DOHH2 (cell line): Measurements from ENCODE around the gene LEMD1.
A peak's percentile ranks its signal among the peaks of the same experiment; 100 is the strongest.

Experiments used
- H3F3A ChIP-seq: fragments of 200-600 bp; sonication (generic), shearing (Covaris generic); 2 replicates; pipeline ENCODE4 v1.6.0; 2016; ENCODE audit warnings: antibody characterized with exemption, mild to moderate bottlenecking; ENCODE audit not compliant: control insufficient read depth, insufficient read depth
- H3K27ac ChIP-seq: fragments of 200-600 bp; sonication (generic); 2 replicates; pipeline ENCODE4 v1.5.1; 2014; ENCODE audit warnings: low read depth, mild to moderate bottlenecking, low read length, moderate library complexity
- H3K27me3 ChIP-seq: fragments of 200-600 bp; sonication (generic); 2 replicates; pipeline ENCODE4 v1.6.1; 2014; ENCODE audit warnings: mild to moderate bottlenecking, low read length, mixed read lengths; ENCODE audit not compliant: control insufficient read depth
- H3K36me3 ChIP-seq: fragments of 200-600 bp; sonication (generic); 2 replicates; pipeline ENCODE4 v1.6.1; 2014; ENCODE audit warnings: mild to moderate bottlenecking, low read length, moderate library complexity, mixed read lengths; ENCODE audit not compliant: control insufficient read depth
- H3K4me1 ChIP-seq: fragments of 200-600 bp; sonication (generic); 2 replicates; pipeline ENCODE4 v1.6.1; 2014; ENCODE audit warnings: mild to moderate bottlenecking, low read length, mixed read lengths; ENCODE audit not compliant: control insufficient read depth
- H3K4me2 ChIP-seq: fragments of 200-600 bp; sonication (generic); 2 replicates; pipeline ENCODE4 v1.6.0; 2014; ENCODE audit warnings: mild to moderate bottlenecking, low read length, moderate library complexity
- H3K4me3 ChIP-seq: fragments of 200-600 bp; sonication (generic); 2 replicates; pipeline ENCODE4 v1.5.1; 2014; ENCODE audit warnings: mild to moderate bottlenecking, low read length, mixed read lengths
- H3K79me2 ChIP-seq: fragments of 200-600 bp; sonication (generic); 2 replicates; pipeline ENCODE4 v1.6.1; 2014; ENCODE audit warnings: mild to moderate bottlenecking, low read length, mixed read lengths; ENCODE audit not compliant: control insufficient read depth
- H3K9me2 ChIP-seq: fragments of 200-600 bp; sonication (generic); replicated peaks from 2 replicates; pipeline ENCODE4 v1.6.1; 2014; ENCODE audit warnings: mild to moderate bottlenecking, low read length, mixed read lengths; ENCODE audit not compliant: control insufficient read depth
- H3K9me3 ChIP-seq: fragments of 200-600 bp; sonication (generic); 2 replicates; pipeline ENCODE4 v1.6.1; 2014; ENCODE audit warnings: antibody characterized with exemption, low read length, mixed read lengths; ENCODE audit not compliant: control insufficient read depth, insufficient read depth
- H4K20me1 ChIP-seq: fragments of 200-600 bp; sonication (generic); 2 replicates; pipeline ENCODE4 v1.6.0; 2014; ENCODE audit warnings: low read depth, mild to moderate bottlenecking, antibody characterized with exemption, low read length, moderate library complexity; ENCODE audit not compliant: control insufficient read depth, insufficient read depth
- EZH2phosphoT487 ChIP-seq: fragments of 200-600 bp; sonication (generic); IDR thresholded peaks from 2 replicates; pipeline ENCODE4 v1.6.1; 2017; ENCODE audit warnings: borderline replicate concordance, mild to moderate bottlenecking, antibody characterized with exemption, low read length, moderate library complexity, mixed read lengths
- TF ChIP-seq, protein P1 (sequence below): fragments of 200-600 bp; sonication (generic); IDR thresholded peaks from one replicate; pipeline ENCODE4 v1.5.1; 2014; ENCODE audit warnings: antibody characterized with exemption, mild to moderate bottlenecking, low read depth, low read length; ENCODE audit not compliant: poor library complexity, severe bottlenecking

The LEMD1 gene

DNA sequence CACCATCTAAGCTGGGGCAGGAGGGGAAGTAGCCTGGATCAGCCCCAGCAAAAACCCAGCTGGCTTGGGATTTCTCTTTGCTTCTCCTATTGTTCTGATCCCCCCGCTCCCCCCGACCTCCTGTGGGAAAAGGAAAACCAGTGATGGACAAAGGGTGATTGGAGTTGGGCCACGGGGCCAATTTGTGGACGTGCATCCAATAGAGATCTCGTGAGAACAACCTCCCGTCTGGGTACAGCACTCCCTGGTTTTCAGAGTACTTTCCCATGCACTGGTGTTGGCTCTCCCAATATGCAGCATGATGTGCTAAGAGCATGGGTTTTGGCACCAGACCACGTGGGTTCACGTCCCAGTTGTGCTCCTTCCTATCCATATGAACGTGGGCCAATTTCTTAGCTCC is 25.0 kb upstream of the LEMD1 start:
- Histone ChIP-seq H3K9me2 (no peaks in the 10 kb centered on the region), H4K20me1 (no peaks in the 10 kb centered on the region), H3K27me3 (peaks cover 13% of the 10 kb centered on the region), H3K4me3 (no peak overlapping the region), H3K27ac (no peak overlapping the region), H3K36me3 (no peaks in the 10 kb centered on the region), H3K4me1 (peaks cover 43% of the 10 kb centered on the region), H3K9me3 (no peaks in the 10 kb centered on the region), H3K79me2 (no peaks in the 10 kb centered on the region), H3F3A (no peaks in the 10 kb centered on the region), H3K4me2 (no peak overlapping the region)
- TF ChIP-seq EZH2phosphoT487, result no peak
- TF ChIP-seq, protein P1, sequence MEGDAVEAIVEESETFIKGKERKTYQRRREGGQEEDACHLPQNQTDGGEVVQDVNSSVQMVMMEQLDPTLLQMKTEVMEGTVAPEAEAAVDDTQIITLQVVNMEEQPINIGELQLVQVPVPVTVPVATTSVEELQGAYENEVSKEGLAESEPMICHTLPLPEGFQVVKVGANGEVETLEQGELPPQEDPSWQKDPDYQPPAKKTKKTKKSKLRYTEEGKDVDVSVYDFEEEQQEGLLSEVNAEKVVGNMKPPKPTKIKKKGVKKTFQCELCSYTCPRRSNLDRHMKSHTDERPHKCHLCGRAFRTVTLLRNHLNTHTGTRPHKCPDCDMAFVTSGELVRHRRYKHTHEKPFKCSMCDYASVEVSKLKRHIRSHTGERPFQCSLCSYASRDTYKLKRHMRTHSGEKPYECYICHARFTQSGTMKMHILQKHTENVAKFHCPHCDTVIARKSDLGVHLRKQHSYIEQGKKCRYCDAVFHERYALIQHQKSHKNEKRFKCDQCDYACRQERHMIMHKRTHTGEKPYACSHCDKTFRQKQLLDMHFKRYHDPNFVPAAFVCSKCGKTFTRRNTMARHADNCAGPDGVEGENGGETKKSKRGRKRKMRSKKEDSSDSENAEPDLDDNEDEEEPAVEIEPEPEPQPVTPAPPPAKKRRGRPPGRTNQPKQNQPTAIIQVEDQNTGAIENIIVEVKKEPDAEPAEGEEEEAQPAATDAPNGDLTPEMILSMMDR, result no peak

DNA sequence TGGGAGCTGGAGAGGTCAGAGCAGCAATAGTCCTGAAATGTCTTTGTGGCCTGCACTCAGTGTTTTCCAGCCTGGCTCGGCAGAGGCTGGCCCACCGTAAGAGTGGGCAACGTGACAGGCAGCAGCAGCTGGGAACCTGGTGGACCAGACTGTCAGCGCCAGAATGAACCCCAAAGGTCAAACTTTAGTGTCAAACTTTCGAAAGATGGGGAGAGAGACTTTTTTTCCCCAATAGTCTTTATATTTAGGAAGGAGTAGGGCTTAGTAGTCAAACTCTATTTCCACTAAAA is 23.7 kb upstream of the LEMD1 start:
- Histone ChIP-seq H3K27ac (no peak overlapping the region), H3K4me1 (peaks cover 55% of the 10 kb centered on the region), H3K79me2 (no peaks in the 10 kb centered on the region), H3K4me3 (peak overlapping the region; percentile 31), H3F3A (no peaks in the 10 kb centered on the region), H3K9me2 (no peaks in the 10 kb centered on the region), H3K27me3 (peaks cover 2% of the 10 kb centered on the region; the same call in 1 of the 2 replicates), H4K20me1 (no peaks in the 10 kb centered on the region), H3K4me2 (peak overlapping the region; percentile 51), H3K9me3 (no peaks in the 10 kb centered on the region), H3K36me3 (no peaks in the 10 kb centered on the region)
- no peak for TF ChIP-seq EZH2phosphoT487
- TF ChIP-seq, protein P1, result no peak

DNA sequence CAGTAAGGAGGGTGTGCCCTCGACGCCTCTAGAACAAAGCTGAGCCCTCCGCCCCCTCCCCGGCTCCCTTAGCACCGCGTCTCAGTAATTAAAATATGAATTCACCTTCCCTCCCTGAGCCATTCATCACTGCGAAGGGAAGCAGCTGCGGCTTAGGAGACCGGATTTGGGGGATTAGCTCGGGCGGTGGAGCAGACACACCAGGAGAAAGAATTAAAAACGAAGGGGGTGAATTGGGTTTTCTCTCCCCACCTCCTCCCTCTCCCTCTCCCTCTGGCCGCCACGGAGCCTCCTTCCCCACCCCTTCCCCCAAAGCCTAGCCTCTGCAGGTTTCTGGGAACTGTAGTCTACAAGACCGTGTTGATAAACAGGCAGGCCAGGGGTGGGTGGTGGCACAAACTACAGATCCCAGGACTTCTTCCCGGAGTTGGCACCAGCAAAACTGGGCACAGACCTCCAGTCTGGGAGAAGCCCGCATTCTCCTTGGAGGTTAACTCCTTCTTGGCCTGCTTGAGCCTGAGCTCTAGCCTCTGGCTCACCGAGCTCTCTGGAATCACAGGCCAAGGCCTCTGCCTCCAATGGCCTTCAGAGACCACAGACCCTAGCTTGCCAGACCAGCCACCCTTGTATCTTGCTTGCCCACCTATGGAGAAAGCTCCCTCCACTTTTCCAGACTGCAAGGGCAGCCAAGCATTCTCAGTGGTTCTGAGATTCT is 23.2 kb upstream of the LEMD1 start:
- no peaks in the 10 kb centered on the region for H3F3A ChIP-seq
- H3K9me2 ChIP-seq, result no peaks in the 10 kb centered on the region
- no peak overlapping the region for H3K27ac ChIP-seq
- no peak for TF ChIP-seq EZH2phosphoT487
- TF ChIP-seq, protein P1, result no peak
- H3K27me3 ChIP-seq, result peaks cover 2% of the 10 kb centered on the region; the same call in 1 of the 2 replicates
- no peaks in the 10 kb centered on the region for H4K20me1 ChIP-seq
- no peaks in the 10 kb centered on the region for H3K79me2 ChIP-seq
- H3K36me3 ChIP-seq, result no peaks in the 10 kb centered on the region
- H3K4me2 ChIP-seq, result peak overlapping the region; percentile 51
- H3K4me1 ChIP-seq, result peaks cover 57% of the 10 kb centered on the region
- H3K4me3 ChIP-seq, result peak overlapping the region; percentile 31
- H3K9me3 ChIP-seq, result no peaks in the 10 kb centered on the region
